ENCODE data around the gene ZNF609. TPM values are rescaled to one million over a fixed set of nuclear protein-coding genes. Genes with fewer than 3 reads are reported as not detected.

Gene ZNF609
- total and polyA plus RNA-seq, 2 of the 13 experiments (the other 11 are each of a cell fraction or from before 2014, with no cell fraction given) = 8.9 to 9.9 TPM

DNA sequence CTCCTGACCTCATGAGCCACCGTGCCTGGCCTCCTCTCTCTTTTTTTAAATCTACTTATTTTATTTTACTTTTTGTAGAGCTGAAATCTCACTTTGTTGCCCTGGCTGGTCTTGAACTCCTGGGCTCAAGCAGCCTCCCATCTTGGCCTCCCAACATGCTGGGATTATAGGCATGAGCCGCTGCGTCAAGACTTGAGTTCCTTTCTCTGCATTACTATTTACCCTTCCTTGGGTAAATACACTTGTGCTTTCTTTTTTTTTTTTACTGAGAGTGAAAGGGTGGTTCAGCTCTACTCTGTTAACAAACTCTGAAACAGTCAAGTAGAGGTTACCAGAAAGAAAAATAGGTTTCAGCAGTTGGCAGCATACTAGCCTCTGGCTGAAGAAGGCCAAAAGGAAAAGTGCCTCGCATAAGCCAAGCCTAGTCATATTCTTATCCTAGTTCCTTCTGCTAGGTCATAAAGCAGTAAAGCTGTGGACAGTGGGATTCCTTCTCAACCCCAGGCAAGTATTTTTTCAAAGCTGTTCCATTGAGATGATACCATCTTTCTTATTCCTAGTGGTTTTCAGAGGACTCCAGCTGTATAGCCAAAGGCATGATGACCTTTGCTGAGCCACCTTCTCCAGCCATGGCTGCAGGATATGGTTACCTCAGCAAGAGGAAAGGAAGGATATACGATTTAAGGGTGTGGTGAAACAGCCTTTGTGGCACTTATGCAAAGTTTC lies 179.9 kb downstream of the ZNF609 start (continued):
- TF ChIP-seq, protein P1, sequence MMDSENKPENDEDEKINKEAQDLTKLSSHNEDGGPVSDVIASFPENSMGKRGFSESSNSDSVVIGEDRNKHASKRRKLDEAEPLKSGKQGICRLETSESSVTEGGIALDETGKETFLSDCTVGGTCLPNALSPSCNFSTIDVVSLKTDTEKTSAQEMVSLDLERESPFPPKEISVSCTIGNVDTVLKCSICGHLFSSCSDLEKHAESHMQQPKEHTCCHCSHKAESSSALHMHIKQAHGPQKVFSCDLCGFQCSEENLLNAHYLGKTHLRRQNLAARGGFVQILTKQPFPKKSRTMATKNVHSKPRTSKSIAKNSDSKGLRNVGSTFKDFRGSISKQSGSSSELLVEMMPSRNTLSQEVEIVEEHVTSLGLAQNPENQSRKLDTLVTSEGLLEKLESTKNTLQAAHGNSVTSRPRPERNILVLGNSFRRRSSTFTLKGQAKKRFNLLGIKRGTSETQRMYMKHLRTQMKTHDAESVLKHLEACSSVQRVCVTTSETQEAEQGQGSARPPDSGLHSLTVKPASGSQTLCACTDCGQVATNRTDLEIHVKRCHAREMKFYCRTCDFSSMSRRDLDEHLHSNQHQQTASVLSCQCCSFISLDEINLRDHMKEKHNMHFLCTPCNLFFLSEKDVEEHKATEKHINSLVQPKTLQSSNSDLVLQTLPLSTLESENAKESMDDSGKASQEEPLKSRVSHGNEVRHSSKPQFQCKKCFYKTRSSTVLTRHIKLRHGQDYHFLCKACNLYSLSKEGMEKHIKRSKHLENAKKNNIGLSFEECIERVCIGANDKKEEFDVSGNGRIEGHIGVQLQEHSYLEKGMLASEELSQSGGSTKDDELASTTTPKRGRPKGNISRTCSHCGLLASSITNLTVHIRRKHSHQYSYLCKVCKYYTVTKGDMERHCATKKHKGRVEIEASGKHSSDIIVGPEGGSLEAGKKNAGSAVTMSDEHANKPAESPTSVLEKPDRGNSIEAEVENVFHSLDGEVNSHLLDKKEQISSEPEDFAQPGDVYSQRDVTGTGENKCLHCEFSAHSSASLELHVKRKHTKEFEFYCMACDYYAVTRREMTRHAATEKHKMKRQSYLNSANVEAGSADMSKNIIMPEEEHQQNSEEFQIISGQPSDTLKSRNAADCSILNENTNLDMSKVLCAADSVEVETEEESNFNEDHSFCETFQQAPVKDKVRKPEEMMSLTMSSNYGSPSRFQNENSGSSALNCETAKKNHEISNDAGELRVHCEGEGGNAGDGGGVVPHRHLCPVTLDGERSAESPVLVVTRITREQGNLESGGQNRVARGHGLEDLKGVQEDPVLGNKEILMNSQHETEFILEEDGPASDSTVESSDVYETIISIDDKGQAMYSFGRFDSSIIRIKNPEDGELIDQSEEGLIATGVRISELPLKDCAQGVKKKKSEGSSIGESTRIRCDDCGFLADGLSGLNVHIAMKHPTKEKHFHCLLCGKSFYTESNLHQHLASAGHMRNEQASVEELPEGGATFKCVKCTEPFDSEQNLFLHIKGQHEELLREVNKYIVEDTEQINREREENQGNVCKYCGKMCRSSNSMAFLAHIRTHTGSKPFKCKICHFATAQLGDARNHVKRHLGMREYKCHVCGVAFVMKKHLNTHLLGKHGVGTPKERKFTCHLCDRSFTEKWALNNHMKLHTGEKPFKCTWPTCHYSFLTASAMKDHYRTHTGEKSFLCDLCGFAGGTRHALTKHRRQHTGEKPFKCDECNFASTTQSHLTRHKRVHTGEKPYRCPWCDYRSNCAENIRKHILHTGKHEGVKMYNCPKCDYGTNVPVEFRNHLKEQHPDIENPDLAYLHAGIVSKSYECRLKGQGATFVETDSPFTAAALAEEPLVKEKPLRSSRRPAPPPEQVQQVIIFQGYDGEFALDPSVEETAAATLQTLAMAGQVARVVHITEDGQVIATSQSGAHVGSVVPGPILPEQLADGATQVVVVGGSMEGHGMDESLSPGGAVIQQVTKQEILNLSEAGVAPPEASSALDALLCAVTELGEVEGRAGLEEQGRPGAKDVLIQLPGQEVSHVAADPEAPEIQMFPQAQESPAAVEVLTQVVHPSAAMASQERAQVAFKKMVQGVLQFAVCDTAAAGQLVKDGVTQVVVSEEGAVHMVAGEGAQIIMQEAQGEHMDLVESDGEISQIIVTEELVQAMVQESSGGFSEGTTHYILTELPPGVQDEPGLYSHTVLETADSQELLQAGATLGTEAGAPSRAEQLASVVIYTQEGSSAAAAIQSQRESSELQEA (CRISPR knock-in tag; IDR thresholded peaks at IDR 0.05; ENCODE audit: not compliant biosample characterization) = no peak
- TF ChIP-seq HES4 (CRISPR knock-in tag; IDR thresholded peaks at IDR 0.05; ENCODE audit: borderline replicate concordance) (no peak), HDAC6 (IDR thresholded peaks at IDR 0.05; ENCODE audit: low read depth, low read length) (no peak), TP53 (CRISPR knock-in tag; conservative IDR thresholded peaks at IDR 0.05) (no peak), ZZZ3 (CRISPR knock-in tag; IDR thresholded peaks at IDR 0.05; ENCODE audit: borderline replicate concordance) (no peak), HOXD1 (CRISPR knock-in tag; IDR thresholded peaks at IDR 0.05) (no peak), SSRP1 (CRISPR knock-in tag; IDR thresholded peaks at IDR 0.05) (no peak), MTF1 (CRISPR knock-in tag; IDR thresholded peaks at IDR 0.05) (no peak), SMAD3 (CRISPR knock-in tag; IDR thresholded peaks at IDR 0.05) (no peak)
- TF ChIP-seq, protein P2, sequence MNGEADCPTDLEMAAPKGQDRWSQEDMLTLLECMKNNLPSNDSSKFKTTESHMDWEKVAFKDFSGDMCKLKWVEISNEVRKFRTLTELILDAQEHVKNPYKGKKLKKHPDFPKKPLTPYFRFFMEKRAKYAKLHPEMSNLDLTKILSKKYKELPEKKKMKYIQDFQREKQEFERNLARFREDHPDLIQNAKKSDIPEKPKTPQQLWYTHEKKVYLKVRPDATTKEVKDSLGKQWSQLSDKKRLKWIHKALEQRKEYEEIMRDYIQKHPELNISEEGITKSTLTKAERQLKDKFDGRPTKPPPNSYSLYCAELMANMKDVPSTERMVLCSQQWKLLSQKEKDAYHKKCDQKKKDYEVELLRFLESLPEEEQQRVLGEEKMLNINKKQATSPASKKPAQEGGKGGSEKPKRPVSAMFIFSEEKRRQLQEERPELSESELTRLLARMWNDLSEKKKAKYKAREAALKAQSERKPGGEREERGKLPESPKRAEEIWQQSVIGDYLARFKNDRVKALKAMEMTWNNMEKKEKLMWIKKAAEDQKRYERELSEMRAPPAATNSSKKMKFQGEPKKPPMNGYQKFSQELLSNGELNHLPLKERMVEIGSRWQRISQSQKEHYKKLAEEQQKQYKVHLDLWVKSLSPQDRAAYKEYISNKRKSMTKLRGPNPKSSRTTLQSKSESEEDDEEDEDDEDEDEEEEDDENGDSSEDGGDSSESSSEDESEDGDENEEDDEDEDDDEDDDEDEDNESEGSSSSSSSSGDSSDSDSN (CRISPR knock-in tag; IDR thresholded peaks at IDR 0.05) = no peak
- TF ChIP-seq, protein P3, sequence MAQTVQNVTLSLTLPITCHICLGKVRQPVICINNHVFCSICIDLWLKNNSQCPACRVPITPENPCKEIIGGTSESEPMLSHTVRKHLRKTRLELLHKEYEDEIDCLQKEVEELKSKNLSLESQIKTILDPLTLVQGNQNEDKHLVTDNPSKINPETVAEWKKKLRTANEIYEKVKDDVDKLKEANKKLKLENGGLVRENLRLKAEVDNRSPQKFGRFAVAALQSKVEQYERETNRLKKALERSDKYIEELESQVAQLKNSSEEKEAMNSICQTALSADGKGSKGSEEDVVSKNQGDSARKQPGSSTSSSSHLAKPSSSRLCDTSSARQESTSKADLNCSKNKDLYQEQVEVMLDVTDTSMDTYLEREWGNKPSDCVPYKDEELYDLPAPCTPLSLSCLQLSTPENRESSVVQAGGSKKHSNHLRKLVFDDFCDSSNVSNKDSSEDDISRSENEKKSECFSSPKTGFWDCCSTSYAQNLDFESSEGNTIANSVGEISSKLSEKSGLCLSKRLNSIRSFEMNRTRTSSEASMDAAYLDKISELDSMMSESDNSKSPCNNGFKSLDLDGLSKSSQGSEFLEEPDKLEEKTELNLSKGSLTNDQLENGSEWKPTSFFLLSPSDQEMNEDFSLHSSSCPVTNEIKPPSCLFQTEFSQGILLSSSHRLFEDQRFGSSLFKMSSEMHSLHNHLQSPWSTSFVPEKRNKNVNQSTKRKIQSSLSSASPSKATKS (CRISPR knock-in tag; IDR thresholded peaks at IDR 0.05) = no peak
- TF ChIP-seq, protein P4, sequence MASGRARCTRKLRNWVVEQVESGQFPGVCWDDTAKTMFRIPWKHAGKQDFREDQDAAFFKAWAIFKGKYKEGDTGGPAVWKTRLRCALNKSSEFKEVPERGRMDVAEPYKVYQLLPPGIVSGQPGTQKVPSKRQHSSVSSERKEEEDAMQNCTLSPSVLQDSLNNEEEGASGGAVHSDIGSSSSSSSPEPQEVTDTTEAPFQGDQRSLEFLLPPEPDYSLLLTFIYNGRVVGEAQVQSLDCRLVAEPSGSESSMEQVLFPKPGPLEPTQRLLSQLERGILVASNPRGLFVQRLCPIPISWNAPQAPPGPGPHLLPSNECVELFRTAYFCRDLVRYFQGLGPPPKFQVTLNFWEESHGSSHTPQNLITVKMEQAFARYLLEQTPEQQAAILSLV (CRISPR knock-in tag; IDR thresholded peaks at IDR 0.05; ENCODE audit: borderline replicate concordance) = no peak
- TF ChIP-seq, protein P5, sequence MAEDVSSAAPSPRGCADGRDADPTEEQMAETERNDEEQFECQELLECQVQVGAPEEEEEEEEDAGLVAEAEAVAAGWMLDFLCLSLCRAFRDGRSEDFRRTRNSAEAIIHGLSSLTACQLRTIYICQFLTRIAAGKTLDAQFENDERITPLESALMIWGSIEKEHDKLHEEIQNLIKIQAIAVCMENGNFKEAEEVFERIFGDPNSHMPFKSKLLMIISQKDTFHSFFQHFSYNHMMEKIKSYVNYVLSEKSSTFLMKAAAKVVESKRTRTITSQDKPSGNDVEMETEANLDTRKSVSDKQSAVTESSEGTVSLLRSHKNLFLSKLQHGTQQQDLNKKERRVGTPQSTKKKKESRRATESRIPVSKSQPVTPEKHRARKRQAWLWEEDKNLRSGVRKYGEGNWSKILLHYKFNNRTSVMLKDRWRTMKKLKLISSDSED (CRISPR knock-in tag; IDR thresholded peaks at IDR 0.05) = no peak
